Amygdala (tissue), 56 donors: Measurements from ENCODE around the gene SIL1.
"Not testable (repeated sequence)": the region's sequence is repeated elsewhere in the genome, so short reads cannot be mapped to it uniquely, and the experiment has no call there.

Experiments used
- DNase-seq, 56 donors: peaks; one replicate each; lab custom pipeline; 2025; lab: John Stamatoyannopoulos, UW

The SIL1 gene

GRCh38 chr5:139205124-139205523, 7.0 kb upstream of the SIL1 start:
- DNase-seq, result no peak

DNA sequence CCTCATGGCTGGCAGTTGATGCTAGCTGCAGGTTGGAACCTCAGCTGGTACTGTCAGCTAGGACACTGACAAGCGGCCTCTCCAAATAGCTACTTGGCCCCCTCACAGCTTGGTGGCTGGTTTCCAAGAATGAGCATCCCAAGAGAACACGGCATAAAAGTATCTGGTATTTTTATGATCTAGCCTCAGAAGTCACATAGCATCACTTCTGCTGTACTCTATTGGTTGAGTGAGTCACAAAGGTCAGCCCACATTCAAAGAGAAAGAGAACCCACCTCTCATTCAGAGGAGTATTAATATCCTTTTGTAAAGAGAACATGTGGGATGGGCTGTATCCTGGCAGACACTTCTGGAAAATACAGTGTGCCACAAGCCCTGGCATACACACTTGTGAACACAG, 6.0 kb upstream of the SIL1 start:
- no peak for DNase-seq

DNA sequence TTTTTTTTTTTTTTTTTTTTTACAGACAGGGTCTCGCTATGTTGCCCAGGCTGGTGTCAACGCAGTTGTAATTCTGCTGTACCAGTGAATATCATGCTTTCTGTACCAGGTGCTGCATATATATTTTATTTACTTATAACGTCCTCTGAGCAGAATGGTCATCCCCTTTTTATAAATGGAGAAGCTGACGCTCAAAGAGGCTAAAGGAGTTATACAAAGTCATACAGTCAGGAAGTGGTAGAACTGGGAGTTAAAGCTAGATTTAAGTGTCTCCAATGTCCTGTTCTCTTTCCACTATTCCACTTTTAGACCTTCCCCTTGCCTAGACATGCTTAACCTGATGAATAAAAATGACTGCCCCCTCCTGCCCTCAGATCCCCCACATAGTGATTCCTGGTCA, 1.2 kb upstream of the SIL1 start:
- no peak for DNase-seq

GRCh38 chr5:139196296-139196956, 1.7 kb downstream of the SIL1 start:
- DNase-seq, result no peak

DNA sequence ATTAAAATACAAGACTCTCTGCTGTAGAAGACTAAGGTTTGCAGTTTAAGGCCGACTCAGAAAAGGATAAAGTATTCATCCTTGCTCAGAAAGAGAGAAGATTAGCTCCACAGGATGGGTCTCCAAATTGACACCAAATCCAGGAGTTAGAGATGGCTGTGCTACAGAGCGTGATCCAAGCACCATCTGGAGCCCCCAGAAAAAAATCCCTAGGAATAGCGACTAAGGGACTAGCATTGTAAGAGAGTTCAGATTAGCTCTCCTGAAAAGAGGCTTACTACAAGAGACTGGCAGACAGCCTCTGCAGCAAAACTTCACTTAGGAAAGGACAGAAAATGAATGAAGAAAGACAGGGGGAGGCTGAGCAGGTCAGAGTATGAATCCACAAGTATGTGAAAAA, 3.7 kb downstream of the SIL1 start:
- DNase-seq, result no peak

DNA sequence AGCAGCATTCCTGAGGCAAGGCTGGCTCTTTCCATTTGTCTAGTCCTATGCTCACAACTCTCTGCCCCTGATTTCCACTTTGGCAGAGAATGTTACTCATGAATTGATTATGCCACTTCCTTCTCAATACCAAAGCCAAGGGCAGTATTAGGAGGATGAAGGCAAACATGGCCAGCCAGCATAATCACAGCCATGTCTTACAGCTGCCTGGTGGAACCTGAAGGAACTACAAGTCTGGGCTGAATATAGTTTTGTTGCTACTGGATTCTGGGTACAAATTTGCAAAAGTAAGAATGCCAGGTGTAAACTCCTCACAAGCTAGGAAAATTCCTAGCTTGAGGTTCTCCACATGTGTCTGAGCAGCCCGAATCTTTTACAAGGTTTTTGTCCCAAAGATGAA, 4.2 kb downstream of the SIL1 start:
- no peak for DNase-seq

- not testable (repeated sequence) for DNase-seq
Observed at GRCh38 chr5:139192906-139193305, 5.3 kb downstream of the SIL1 start.

- DNase-seq, result not testable (repeated sequence)
Observed at GRCh38 chr5:139191954-139192353, 6.2 kb downstream of the SIL1 start.

- no peak for DNase-seq
Observed at GRCh38 chr5:139190125-139190524, 8.0 kb downstream of the SIL1 start.

DNA sequence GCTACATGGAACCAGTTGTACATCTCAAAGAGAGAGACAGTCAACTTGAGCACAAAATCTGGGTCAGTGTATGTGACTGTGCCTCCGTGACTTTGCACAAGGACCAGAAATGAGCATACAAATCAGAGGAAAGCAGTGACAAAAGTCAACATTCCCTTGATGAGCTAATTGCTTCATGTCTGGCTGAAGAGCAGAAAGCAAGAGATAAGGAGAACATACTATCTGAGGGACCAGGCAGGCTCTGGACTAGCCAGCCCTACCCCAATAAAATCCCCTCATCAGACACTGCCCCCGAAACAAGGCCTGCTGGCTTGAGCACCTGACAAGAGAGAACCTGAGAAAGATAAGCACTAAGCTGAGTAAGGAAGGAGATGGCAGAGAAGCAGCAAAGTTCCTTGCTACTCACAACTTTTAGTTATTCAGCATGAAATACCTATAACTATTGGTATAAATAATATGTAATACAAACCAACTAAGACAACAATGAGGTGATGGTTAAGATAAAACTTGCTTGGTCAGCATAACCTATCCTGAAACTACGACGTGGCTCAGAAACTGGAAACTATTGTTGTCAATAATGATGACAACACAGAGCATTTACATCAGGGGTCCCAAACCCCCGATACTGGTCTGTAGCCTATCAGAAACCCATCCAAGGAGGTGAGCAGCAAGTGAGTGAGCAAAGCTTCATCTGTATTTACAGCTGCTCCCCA, 9.5 kb downstream of the SIL1 start:
- no peak for DNase-seq

DNA sequence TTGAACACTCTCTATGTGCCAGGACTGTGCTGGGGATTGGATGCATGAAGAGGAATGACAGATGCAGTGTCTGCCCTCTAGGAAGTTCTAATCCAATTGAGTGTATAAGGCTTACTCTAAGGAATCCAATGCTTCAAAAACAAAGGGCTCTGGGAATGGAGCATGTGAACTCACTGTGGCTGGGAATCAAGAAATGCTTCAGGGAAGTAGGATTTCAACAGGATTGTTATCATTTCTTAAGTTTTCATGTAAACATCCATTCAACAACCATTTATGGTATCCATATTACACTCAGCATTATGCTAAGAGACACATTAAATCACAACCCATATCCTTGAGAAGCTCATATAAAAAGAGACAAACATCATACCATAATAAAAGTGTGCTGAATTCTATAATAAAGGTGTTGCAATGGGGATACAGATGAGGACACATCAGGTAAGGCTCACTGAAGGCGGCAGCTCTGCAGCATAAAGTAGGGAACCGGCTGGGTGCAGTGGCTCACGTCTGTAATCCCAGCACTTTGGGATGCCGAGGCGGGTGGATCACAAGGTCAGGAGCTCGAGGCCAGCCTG, 11.3 kb downstream of the SIL1 start:
- no peak for DNase-seq

GRCh38 chr5:139186261-139186660, 11.9 kb downstream of the SIL1 start:
- no peak for DNase-seq

DNA sequence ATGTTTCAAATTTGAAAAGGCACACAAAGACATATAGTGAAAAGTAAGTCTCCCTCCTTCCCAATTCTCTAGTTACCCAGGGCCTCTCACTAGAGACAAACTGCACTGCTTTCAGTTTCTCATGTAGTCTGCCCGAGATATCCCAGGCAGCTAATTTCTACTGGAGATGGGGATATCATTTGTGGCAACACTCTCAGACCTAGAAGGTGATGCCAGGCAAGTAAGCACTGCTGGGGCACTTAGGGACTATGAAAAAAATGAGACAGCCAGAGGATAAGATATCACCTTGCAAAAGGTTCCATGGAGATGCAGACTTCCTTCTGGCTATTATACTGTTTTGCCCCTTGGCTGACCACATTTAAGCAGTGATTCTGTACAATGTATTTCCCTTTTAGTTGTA, 12.6 kb downstream of the SIL1 start:
- no peak for DNase-seq

DNA sequence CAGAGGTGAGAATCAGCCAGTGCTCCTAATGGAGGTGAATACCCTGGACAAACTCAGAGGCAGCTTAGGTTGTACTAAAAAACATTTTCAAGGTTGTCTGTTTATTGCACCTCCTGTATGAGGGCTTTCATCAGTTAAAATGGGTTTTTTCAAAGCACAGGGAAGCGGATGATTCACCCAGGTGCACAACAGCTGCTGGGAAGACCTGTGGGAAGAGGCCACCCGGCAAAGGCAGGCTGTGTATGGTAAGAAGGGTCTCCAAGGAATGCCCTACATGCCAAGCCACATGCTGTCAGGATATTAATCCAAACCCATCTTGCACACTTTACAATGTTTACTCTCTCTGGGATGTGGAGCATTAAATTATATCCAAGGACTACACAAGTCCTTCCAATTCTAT, 14.7 kb downstream of the SIL1 start:
- no peak for DNase-seq

GRCh38 chr5:139182528-139183296, 15.5 kb downstream of the SIL1 start:
- DNase-seq, result no peak

- no peak for DNase-seq
Observed at GRCh38 chr5:139181835-139182452, 16.2 kb downstream of the SIL1 start.

GRCh38 chr5:139181322-139181730, 16.8 kb downstream of the SIL1 start:
- peak in 1 of 56 donors; percentile 15 for DNase-seq

- no peak for DNase-seq
Observed at GRCh38 chr5:139180850-139181249, 17.3 kb downstream of the SIL1 start.

DNA sequence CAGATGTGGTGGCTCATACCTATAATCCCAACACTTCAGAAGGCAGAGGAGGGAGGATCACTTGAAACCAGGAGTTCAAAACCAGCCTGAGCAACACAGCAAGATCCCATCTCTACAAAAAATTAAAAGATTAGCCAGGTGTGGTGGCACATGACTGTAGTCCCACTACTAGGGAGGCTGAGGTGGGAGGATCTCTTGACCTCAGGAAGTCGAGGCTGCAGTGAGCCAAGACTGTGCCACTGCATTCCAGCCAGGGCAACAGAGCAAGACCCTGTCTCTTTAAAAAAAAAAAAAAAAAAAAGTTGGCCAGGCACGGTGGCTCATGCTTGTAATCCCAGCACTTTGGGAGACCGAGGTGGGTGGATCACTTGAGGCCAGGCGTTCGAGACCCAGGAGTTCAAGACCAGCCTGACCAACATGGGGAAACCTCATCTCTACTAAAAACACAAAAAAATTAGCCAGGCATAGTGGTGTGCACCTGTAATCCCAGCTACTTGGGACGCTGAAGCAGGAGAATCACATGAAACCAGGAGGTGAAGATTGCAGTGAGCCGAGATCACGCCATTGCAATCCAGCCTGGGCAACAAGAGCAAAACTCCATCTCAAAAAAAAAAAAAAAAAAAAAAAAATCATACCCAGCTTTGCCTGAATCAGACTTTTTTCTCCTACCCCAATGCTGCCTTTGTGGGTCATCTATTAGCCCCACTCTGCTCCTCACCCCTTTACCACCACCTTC, 18.2 kb downstream of the SIL1 start:
- DNase-seq, result not testable (repeated sequence)

GRCh38 chr5:139178935-139179334, 19.2 kb downstream of the SIL1 start:
- DNase-seq, result peak in 1 of 56 donors; percentile 3
